Measurements from ENCODE around the gene NDRG4. TPM values are rescaled to one million over a fixed set of nuclear protein-coding genes. Genes with fewer than 3 reads are reported as not detected.

Gene NDRG4
- total and polyA plus RNA-seq, 8 donors = 1.9 to 48.7 (median 12.0) TPM

DNA sequence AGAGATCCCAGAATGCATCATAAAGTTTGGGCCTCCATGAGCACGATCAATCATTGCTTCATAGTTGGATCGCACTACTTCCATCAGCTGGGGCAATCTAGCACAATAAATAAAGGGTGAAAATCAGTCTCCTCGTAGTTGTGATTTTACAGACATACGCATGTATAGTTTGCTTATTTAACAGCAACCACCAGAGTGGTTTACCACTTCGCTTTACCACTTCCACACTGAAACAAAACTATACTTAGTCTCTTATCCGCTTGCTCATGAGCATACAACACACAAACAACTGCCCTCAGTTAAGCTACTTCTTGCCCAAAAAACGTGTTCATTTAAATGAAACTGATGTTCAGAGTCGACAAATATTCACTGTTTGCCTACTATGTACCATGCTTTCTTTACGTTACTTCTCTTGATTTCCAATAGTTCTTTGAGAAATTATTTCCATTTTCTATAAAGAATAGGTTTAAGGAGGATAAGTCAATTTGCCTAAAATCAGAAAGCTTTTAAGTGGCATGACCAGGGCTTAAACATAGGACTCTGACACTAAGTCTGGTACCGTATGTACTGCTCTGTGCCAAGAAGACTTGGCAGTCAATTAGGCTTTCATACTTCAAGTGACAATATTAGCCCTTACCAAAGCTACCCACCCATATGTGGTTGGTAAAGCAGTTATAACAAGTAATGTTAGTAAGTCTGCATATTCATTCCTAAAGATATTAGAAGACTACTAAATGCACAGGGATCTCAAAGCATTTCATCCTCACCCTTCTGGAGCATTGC lies 37.4 kb downstream of the NDRG4 start:
- Histone ChIP-seq H3K4me3 (no peak overlapping the region), H3K27ac (no peak overlapping the region), H3K4me1 (peaks cover 0 to 10% (median 0%) of the 10 kb centered on the region in 4 donors), H3K36me3 (peaks cover 87 to 100% (median 100%) of the 10 kb centered on the region in 4 donors), H3K9me3 (no peaks in the 10 kb centered on the region), H3K27me3 (no peaks in the 10 kb centered on the region)
- TF ChIP-seq EP300 (IDR thresholded peaks at IDR 0.05) (no peak), POLR2AphosphoS5 (IDR thresholded peaks at IDR 0.05) (no peak), POLR2A (IDR thresholded peaks at IDR 0.05) (no peak)
- TF ChIP-seq, protein P1, sequence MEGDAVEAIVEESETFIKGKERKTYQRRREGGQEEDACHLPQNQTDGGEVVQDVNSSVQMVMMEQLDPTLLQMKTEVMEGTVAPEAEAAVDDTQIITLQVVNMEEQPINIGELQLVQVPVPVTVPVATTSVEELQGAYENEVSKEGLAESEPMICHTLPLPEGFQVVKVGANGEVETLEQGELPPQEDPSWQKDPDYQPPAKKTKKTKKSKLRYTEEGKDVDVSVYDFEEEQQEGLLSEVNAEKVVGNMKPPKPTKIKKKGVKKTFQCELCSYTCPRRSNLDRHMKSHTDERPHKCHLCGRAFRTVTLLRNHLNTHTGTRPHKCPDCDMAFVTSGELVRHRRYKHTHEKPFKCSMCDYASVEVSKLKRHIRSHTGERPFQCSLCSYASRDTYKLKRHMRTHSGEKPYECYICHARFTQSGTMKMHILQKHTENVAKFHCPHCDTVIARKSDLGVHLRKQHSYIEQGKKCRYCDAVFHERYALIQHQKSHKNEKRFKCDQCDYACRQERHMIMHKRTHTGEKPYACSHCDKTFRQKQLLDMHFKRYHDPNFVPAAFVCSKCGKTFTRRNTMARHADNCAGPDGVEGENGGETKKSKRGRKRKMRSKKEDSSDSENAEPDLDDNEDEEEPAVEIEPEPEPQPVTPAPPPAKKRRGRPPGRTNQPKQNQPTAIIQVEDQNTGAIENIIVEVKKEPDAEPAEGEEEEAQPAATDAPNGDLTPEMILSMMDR (IDR thresholded peaks at IDR 0.05) = no peak
- intact Hi-C loops (cut with DNase I; ENCODE audit: low total_unique reads) = no loop called here
- no peak for DNase-seq
- 73 to 83% (median 76%) methylated on average over 10 of the region's 10 CpGs for WGBS, 5 donors

DNA sequence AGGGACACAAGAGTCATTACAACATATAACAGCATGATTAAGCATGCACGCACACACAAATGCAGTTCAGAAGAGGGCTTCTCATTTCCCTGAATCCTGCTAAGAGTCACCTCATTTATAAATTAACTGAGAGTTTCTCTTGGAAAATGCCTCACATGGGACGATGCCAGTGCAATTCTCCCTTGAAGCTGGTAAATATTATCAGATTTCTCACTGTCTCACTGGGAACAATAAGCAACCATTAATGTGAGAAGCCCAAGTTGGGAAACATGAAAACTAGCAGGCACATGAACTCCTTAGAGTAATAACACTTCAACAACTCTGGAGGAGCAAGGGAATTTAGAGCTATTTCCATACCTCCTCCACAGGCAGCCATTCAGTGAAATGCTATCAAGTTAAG lies 41.8 kb downstream of the NDRG4 start:
- H3K9me3 ChIP-seq = no peaks in the 10 kb centered on the region
- no peak for DNase-seq
- H3K4me3 ChIP-seq = no peak overlapping the region
- 79 to 90% (median 87%) methylated on average over 2 of the region's 2 CpGs for WGBS, 5 donors
- H3K4me1 ChIP-seq = no peaks in the 10 kb centered on the region
- no peaks in the 10 kb centered on the region for H3K27me3 ChIP-seq
- H3K36me3 ChIP-seq = peaks cover 94 to 100% (median 100%) of the 10 kb centered on the region in 4 donors
- intact Hi-C loops (cut with DNase I; ENCODE audit: low total_unique reads) = no loop called here
- H3K27ac ChIP-seq = no peak overlapping the region
- TF ChIP-seq, protein P1 (IDR thresholded peaks at IDR 0.05) = no peak
- TF ChIP-seq POLR2AphosphoS5 (IDR thresholded peaks at IDR 0.05) (no peak), POLR2A (IDR thresholded peaks at IDR 0.05) (no peak), EP300 (IDR thresholded peaks at IDR 0.05) (no peak)

DNA sequence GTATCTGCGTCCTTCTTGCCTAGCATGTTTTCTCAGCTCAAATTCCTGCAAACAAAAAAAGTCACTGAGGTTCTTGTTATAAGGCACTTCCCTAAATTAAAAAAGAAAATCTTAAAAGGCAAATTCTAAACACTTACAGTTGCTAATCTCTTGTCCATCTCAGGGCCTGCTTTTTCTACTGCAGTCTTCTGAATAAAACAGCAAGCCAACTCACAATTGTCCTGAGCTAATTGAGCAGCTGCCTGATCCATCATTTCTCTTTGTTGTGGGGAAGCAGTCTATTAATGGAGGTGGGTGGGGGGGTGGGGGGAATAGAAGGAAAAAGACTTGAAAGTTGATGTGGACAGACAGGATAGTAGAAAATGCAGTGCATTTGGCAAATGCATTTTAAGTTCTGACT lies 42.3 kb downstream of the NDRG4 start:
- no peak for DNase-seq
- intact Hi-C loops (cut with DNase I; ENCODE audit: low total_unique reads) = no loop called here
- Histone ChIP-seq H3K9me3 (no peaks in the 10 kb centered on the region), H3K27ac (no peak overlapping the region), H3K27me3 (no peaks in the 10 kb centered on the region), H3K36me3 (peaks cover 94 to 100% (median 100%) of the 10 kb centered on the region in 4 donors), H3K4me3 (no peak overlapping the region), H3K4me1 (peaks cover 0 to under 1% (median 0%) of the 10 kb centered on the region in 4 donors)
- TF ChIP-seq, protein P1 (IDR thresholded peaks at IDR 0.05) = no peak
- no peak for TF ChIP-seq EP300 (IDR thresholded peaks at IDR 0.05)
- no peak for TF ChIP-seq POLR2A (IDR thresholded peaks at IDR 0.05)
- no peak for TF ChIP-seq POLR2AphosphoS5 (IDR thresholded peaks at IDR 0.05)
- 33 to 67% (median 47%) methylated on average over 1 of the region's 1 CpG for WGBS, 5 donors

DNA sequence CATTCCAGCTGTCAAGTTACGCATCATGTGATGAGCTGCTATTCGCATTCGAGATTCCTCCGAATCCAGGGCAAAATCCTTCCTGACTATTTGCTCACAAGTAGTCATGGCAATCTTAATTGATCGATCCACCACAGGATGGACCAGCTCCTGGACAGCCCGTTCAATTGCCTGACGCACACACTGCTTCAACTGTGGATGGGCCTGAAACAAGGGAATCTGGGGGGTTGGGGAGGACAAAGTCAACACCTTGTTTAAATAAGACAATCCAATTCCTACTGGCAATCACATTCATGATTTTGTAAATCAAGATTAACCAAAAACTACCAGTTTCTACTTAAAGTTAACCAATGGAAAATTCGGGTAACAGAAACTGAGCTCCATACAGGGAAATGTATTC lies 43.7 kb downstream of the NDRG4 start:
- DNase-seq = no peak
- TF ChIP-seq, protein P1 (IDR thresholded peaks at IDR 0.05) = no peak
- TF ChIP-seq POLR2A (IDR thresholded peaks at IDR 0.05) (no peak), POLR2AphosphoS5 (IDR thresholded peaks at IDR 0.05) (no peak), EP300 (IDR thresholded peaks at IDR 0.05) (no peak)
- no peaks in the 10 kb centered on the region for H3K9me3 ChIP-seq
- no peak overlapping the region for H3K27ac ChIP-seq
- H3K27me3 ChIP-seq = no peaks in the 10 kb centered on the region
- intact Hi-C loops (cut with DNase I; ENCODE audit: low total_unique reads) = no loop called here
- peaks cover 82 to 100% (median 98%) of the 10 kb centered on the region in 4 donors for H3K36me3 ChIP-seq
- peaks cover 0 to 13% (median 6%) of the 10 kb centered on the region in 4 donors for H3K4me1 ChIP-seq
- WGBS, 5 donors = 93 to 96% (median 93%) methylated on average over 8 of the region's 8 CpGs
- no peak overlapping the region for H3K4me3 ChIP-seq

Measured in stomach (tissue), 9 donors.